Osteoblast (primary cell): ENCODE measurements around the gene STAU1. TPM values are rescaled to one million over a fixed set of nuclear protein-coding genes. Genes with fewer than 3 reads are reported as not detected.
"Not testable (repeated sequence)": the region's sequence is repeated elsewhere in the genome, so short reads cannot be mapped to it uniquely, and the experiment has no call there.

Experiments
- DNase-seq: peaks from one replicate; pipeline ENCODE4 v3.0.0; 2011; ENCODE audit warnings: low spot score, mixed read lengths; ENCODE audit not compliant: insufficient read length; ENCODE audit errors: missing footprints
- H2AFZ ChIP-seq: 2 replicates; pipeline ENCODE4 v1.6.0; 2011; ENCODE audit warnings: mild to moderate bottlenecking, low read length
- H3K27ac ChIP-seq: 2 replicates; pipeline ENCODE4 v1.5.1; 2011; ENCODE audit warnings: mild to moderate bottlenecking, low read depth, low read length, moderate library complexity
- H3K27me3 ChIP-seq: 2 replicates; pipeline ENCODE4 v1.6.0; 2012; ENCODE audit warnings: mild to moderate bottlenecking, control low read depth, inconsistent platforms, low read length, moderate library complexity; ENCODE audit not compliant: insufficient read depth
- H3K36me3 ChIP-seq: 2 replicates; pipeline ENCODE4 v1.5.1; 2011; ENCODE audit warnings: mild to moderate bottlenecking, low read length, control low read depth, moderate library complexity; ENCODE audit not compliant: insufficient read depth
- H3K4me1 ChIP-seq: 2 replicates; pipeline ENCODE4 v1.5.1; 2011; ENCODE audit warnings: mild to moderate bottlenecking, low read length, control low read depth, moderate library complexity; ENCODE audit not compliant: insufficient read depth
- H3K4me2 ChIP-seq: 2 replicates; pipeline ENCODE4 v1.6.0; 2011; ENCODE audit warnings: mild to moderate bottlenecking, low read length; ENCODE audit not compliant: insufficient read depth
- H3K4me3 ChIP-seq: fragments of 200-600 bp; sonication (generic); 3 replicates; pipeline ENCODE4 v1.5.1; 2012; ENCODE audit warnings: mild to moderate bottlenecking, low read length, inconsistent platforms; ENCODE audit not compliant: insufficient read depth
- H3K79me2 ChIP-seq: 2 replicates; pipeline ENCODE4 v1.6.0; 2012; ENCODE audit warnings: mild to moderate bottlenecking, low read length, control low read depth, inconsistent platforms; ENCODE audit not compliant: insufficient read depth
- H3K9me3 ChIP-seq: 2 replicates; pipeline ENCODE4 v1.5.1; 2011; ENCODE audit warnings: low read depth, low read length, control low read depth
- H4K20me1 ChIP-seq: 2 replicates; pipeline ENCODE4 v1.6.0; 2012; ENCODE audit warnings: mild to moderate bottlenecking, low read length, control low read depth; ENCODE audit not compliant: insufficient read depth
- total RNA-seq: library from RNA; depleted of rRNA; stranded (reverse); fragments of >200 nt; gene quantifications from 2 replicates; pipeline ENCODE4 v1.2.3, GENCODE V29; 2012
- TF ChIP-seq, protein P1 (sequence below): IDR thresholded peaks from 2 replicates; pipeline ENCODE4 v1.5.1; 2011; ENCODE audit warnings: mild to moderate bottlenecking, low read depth, low read length, moderate library complexity; ENCODE audit errors: extremely low read depth

The STAU1 gene
- total RNA-seq, 1 donor: 64.8 TPM

DNA sequence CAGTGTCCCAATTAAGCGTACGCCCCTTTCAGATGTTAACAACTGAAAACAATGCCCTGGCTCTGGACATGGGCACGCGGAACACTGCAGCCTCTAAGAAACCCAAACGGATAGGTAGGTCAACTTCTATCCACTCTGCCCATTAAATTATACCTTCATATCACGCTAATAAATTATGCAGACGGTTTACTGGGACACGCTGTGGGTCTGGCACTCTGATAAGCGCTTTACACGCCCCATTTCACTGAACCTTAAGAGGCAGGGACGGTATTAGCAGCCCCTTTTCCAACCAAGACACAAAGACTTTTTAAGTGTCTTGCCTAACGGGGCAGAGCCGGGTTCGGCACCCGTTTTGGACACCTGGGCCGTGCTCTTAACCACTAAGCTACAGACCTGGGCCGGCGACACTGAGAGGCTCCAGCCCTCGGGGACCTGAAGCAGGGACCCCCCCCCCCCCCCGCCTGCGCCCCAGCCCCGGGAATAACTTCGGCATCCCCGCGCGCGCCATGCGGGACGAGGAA, 744 bp downstream of the STAU1 start:
- Histone ChIP-seq H3K27ac (peak overlapping the region; percentile 53), H3K4me2 (peak overlapping the region; percentile 89), H3K9me3 (no peaks in the 10 kb centered on the region), H2AFZ (peak overlapping the region; percentile 83), H4K20me1 (peaks cover 36% of the 10 kb centered on the region), H3K4me1 (peaks cover 10% of the 10 kb centered on the region), H3K36me3 (no peaks in the 10 kb centered on the region), H3K27me3 (no peaks in the 10 kb centered on the region), H3K4me3 (peak overlapping the region; percentile 76), H3K79me2 (peaks cover 56% of the 10 kb centered on the region)
- DNase-seq: no peak
- TF ChIP-seq, protein P1, sequence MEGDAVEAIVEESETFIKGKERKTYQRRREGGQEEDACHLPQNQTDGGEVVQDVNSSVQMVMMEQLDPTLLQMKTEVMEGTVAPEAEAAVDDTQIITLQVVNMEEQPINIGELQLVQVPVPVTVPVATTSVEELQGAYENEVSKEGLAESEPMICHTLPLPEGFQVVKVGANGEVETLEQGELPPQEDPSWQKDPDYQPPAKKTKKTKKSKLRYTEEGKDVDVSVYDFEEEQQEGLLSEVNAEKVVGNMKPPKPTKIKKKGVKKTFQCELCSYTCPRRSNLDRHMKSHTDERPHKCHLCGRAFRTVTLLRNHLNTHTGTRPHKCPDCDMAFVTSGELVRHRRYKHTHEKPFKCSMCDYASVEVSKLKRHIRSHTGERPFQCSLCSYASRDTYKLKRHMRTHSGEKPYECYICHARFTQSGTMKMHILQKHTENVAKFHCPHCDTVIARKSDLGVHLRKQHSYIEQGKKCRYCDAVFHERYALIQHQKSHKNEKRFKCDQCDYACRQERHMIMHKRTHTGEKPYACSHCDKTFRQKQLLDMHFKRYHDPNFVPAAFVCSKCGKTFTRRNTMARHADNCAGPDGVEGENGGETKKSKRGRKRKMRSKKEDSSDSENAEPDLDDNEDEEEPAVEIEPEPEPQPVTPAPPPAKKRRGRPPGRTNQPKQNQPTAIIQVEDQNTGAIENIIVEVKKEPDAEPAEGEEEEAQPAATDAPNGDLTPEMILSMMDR: no peak

DNA sequence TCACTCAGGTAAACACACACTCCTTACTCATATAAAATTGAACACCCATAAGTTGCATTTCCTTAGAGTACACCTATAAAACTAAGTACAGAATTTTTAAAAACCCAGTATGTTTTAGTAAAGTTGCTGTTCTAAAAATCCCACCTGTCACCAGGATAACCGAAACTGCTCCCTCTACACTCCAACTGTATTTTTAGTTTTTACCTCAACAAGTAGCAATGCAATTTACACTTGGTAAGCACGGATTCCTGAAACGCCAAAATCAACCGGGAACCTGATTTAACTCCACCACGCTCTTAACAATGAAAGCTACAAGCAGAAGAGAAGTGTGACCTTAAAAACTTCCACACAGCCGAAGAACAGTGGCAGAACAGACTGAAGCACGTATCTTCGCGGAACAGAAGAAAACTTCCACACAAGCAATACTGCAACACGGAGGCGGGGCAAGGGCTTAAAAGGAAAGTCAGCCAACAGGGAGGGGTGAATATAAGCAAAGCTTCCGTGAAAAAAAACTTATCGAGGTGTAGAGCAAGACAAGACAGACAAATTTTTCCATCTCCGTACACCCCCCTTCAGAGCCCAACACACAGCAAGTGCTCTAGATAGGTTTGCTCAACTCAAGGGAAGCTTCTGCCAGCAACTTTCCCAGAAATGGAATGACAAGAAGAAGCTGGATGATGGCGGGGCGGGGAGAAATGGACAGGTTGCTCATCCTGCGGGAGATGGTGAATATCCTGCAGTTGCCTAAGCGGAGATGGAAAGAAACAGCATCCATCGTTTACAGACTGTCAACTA, 1.4 kb downstream of the STAU1 start:
- H3K36me3 ChIP-seq: no peaks in the 10 kb centered on the region
- H3K4me3 ChIP-seq: peak overlapping the region; percentile 76
- peaks cover 62% of the 10 kb centered on the region for H3K79me2 ChIP-seq
- peak overlapping the region; percentile 89 for H3K4me2 ChIP-seq
- no peaks in the 10 kb centered on the region for H3K27me3 ChIP-seq
- H3K27ac ChIP-seq: peak overlapping the region; percentile 53
- peak; percentile 86 for DNase-seq
- peaks cover 10% of the 10 kb centered on the region for H3K4me1 ChIP-seq
- H2AFZ ChIP-seq: peak overlapping the region; percentile 83
- peaks cover 42% of the 10 kb centered on the region for H4K20me1 ChIP-seq
- H3K9me3 ChIP-seq: no peaks in the 10 kb centered on the region
- TF ChIP-seq, protein P1: no peak

- Histone ChIP-seq H3K4me1 (peaks cover 10% of the 10 kb centered on the region), H3K27me3 (no peaks in the 10 kb centered on the region), H3K27ac (no peak overlapping the region), H4K20me1 (peaks cover 54% of the 10 kb centered on the region), H3K4me2 (no peak overlapping the region), H2AFZ (no peak overlapping the region), H3K79me2 (peaks cover 77% of the 10 kb centered on the region), H3K9me3 (no peaks in the 10 kb centered on the region), H3K36me3 (no peaks in the 10 kb centered on the region), H3K4me3 (no peak overlapping the region)
- no peak for DNase-seq
- TF ChIP-seq, protein P1: no peak
These were observed 2.9 kb downstream of the STAU1 start for GRCh38 chr20:49185071-49185761.

DNA sequence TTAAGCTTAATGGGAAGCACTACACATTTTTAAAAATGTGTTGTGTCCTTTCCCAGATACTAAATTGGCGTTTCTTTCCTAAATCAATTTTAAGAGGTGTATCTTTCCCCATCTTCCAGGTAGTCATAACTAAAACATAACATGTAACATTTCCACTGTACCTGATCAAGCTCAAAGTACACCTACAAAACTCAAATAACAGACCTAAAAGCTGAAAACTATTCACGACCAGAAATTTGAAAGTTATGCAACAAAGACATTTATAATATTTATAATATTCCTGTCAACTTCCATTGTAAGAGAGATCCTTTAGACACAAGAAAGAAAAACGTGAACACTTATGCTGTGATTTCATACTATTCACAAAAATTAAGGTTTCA, 3.5 kb downstream of the STAU1 start:
- H4K20me1 ChIP-seq: peaks cover 59% of the 10 kb centered on the region
- no peaks in the 10 kb centered on the region for H3K27me3 ChIP-seq
- no peak overlapping the region for H3K4me2 ChIP-seq
- H3K9me3 ChIP-seq: no peaks in the 10 kb centered on the region
- H3K36me3 ChIP-seq: no peaks in the 10 kb centered on the region
- TF ChIP-seq, protein P1: no peak
- H2AFZ ChIP-seq: no peak overlapping the region
- peaks cover 83% of the 10 kb centered on the region for H3K79me2 ChIP-seq
- no peak for DNase-seq
- H3K4me1 ChIP-seq: peaks cover 10% of the 10 kb centered on the region
- H3K27ac ChIP-seq: no peak overlapping the region
- no peak overlapping the region for H3K4me3 ChIP-seq

GRCh38 chr20:49184084-49184501, 4.0 kb downstream of the STAU1 start:
- H3K36me3 ChIP-seq, H3K9me3 ChIP-seq, H3K27me3 ChIP-seq, H3K4me3 ChIP-seq, DNase-seq, H3K4me2 ChIP-seq, H2AFZ ChIP-seq, H3K27ac ChIP-seq: not testable (repeated sequence)
- H3K79me2 ChIP-seq: peaks cover 89% of the 10 kb centered on the region
- peaks cover 10% of the 10 kb centered on the region for H3K4me1 ChIP-seq
- H4K20me1 ChIP-seq: peaks cover 64% of the 10 kb centered on the region
